PC-3 (cell line): ENCODE measurements around the gene FGB.

Source experiments
- EZH2 ChIP-seq: fragments of 300-600 bp; sonication (generic); IDR thresholded peaks from one replicate; pipeline ENCODE4 v1.6.1; 2017; ENCODE audit warnings: antibody characterized with exemption, mild to moderate bottlenecking, low read length; ENCODE audit not compliant: unreplicated experiment
- TF ChIP-seq, protein P1 (sequence below): fragments of 300-600 bp; sonication (generic); conservative IDR thresholded peaks from 2 replicates; pipeline ENCODE4 v1.5.1; 2017; ENCODE audit warnings: antibody characterized with exemption, low read depth, mild to moderate bottlenecking, low read length

DNA sequence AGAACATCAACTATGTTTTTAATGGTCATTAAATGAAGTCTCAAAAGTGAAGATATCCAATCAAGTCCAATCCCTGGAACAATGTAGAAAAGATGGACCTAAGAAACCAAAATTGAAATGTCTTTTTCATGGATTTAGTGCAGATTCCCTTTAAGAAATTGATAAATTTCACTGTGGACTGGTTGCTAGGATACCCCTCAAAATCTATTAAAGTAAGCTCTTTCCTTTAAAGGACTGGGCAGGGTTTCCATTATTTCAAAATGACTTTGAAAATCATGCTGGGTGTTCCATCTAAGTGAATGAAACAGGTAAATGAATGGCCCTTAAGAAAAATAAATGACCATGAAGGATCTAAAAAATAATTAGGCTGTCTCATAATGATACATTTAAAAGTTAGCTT, 41.2 kb upstream of the FGB start:
- TF ChIP-seq EZH2: no peak
- TF ChIP-seq, protein P1, sequence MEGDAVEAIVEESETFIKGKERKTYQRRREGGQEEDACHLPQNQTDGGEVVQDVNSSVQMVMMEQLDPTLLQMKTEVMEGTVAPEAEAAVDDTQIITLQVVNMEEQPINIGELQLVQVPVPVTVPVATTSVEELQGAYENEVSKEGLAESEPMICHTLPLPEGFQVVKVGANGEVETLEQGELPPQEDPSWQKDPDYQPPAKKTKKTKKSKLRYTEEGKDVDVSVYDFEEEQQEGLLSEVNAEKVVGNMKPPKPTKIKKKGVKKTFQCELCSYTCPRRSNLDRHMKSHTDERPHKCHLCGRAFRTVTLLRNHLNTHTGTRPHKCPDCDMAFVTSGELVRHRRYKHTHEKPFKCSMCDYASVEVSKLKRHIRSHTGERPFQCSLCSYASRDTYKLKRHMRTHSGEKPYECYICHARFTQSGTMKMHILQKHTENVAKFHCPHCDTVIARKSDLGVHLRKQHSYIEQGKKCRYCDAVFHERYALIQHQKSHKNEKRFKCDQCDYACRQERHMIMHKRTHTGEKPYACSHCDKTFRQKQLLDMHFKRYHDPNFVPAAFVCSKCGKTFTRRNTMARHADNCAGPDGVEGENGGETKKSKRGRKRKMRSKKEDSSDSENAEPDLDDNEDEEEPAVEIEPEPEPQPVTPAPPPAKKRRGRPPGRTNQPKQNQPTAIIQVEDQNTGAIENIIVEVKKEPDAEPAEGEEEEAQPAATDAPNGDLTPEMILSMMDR: no peak
